Measurements from ENCODE around the gene SH2B2.

Gene SH2B2

GRCh38 chr7:102286237-102287110, at the start of gene SH2B2:
TSS of gene SH2B2 (plus strand) at chr7:102286868. CDS start at chr7:102300551, 13,683 bp downstream.
- DNase-seq (ENCODE audit: low read depth, low spot score), result no peak
- no peak within 1 kb of the TSS for H3K27ac ChIP-seq

GRCh38 chr7:102239206-102239820, 47.4 kb upstream of the SH2B2 start:
- H3K27ac ChIP-seq, result no peak overlapping the region
- DNase-seq (ENCODE audit: low read depth, low spot score), result no peak

DNA sequence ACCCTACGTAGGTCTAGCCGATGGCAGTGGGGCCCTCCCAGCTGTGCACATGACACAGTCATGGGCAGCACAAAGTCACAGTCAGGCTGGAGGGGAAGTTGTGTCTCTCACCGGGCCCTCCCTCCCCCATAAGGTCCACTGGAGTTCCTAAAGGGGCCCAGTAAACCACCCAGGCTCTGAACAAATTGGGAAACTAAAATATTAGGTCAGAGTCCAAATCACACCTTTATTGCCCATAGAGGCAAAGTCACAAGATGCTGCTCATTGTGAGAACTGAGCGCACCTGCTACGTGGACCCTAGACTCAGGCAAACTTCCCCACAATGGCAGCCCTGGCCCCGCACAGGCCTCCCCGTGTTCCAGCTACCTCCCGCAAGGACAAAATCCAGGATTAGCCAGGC, 45.2 kb upstream of the SH2B2 start:
- no peak for DNase-seq (ENCODE audit: low read depth, low spot score)
- no peak overlapping the region for H3K27ac ChIP-seq

DNA sequence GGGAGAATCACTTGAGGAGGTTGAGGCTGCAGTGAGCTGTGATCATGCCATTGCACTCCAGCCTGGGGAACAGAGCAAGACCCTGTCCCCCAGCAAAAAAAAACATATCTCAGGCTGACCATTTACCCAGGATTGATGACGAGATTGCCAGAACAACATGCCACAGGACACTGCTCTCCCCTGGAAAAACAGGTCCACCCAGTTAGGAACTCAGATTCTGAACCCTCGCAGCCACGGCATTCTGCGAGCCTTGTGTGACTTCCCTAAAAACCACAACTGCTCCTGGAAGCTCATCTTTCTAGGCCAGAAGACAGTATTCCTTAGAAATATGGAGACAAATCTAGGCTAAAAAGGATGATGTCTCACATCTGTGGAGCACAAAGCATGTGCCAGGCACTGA, 42.1 kb upstream of the SH2B2 start:
- DNase-seq (ENCODE audit: low read depth, low spot score), result no peak
- no peak overlapping the region for H3K27ac ChIP-seq

GRCh38 chr7:102248081-102248455, 38.6 kb upstream of the SH2B2 start:
- DNase-seq (ENCODE audit: low read depth, low spot score), result no peak
- no peak overlapping the region for H3K27ac ChIP-seq

- DNase-seq (ENCODE audit: low read depth, low spot score), result no peak
- no peak overlapping the region for H3K27ac ChIP-seq
Measured at GRCh38 chr7:102248456-102249395, 37.9 kb upstream of the SH2B2 start.

DNA sequence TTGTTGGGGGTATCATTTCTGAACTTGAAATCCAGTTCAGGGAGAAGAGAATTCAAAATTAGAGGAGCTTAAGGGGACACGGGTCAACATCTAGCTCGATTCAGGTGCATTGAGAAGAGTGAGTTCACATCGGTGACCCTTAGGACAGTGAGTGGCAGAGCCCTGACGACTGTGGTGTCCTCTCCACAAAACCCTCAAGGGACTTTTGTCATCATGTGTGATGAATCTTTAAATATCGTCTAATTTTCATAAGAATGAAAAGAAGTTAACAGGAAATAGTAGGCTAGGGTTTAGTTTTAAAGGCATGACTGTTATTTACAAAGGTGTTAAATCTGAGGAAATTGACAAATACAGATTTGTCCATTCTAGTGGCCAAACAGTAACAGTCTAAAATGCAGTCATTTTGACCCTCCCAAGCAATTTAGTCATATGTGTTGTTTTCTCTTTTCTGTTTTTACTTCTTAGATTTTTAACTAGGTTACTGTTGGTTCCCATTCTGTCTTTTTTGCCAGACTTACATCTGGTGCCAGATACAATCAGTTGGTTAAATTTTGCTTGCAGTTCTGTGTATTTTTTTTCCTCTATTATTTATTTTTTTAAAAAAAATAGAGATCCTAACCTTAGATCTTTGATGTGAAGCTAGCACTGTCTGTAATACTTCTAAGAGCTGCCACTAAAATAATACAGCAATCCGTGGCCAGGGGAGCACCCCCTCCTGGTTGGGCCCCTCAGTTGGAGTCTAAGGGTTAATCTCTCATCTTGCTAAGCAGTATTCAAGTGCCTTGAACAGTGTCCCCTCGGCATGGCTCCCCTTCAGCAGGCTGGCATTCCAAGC, 34.9 kb upstream of the SH2B2 start:
- DNase-seq (ENCODE audit: low read depth, low spot score), result no peak

DNA sequence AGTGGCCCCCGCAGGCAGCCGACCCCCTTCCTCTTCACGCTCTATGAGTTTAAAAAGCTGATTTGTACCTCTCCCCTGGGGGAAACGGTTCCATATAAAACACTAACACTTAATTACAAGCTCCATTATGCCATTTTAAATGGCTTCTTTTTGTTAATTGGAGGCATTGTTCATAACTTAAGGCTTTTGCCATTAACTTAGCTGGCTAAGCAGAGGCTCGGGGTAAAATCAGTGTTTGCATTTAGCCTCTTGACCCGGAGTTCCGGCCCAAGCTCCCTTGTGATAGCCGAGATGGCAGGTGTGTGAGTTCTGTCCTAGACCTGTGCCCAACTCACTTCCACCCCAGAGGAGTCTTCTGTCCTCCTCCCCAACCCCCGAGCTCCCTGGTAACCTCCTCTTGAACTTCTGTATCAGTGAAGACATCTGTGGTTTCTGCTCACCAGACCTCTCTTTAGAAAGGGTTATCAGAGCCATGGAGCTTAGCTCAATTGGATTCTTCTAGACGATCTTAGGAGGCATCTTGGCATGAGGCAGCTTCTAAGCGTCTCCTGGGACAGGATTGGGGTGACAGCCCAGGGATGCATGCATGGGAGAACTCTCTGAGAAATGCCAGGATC, 34.2 kb upstream of the SH2B2 start:
- no peak for DNase-seq (ENCODE audit: low read depth, low spot score)
- H3K27ac ChIP-seq, result no peak overlapping the region

More for the DNA sequence above, 34.9 kb upstream of the SH2B2 start:
- no peak overlapping the region for H3K27ac ChIP-seq

GRCh38 chr7:102253066-102253972, 33.3 kb upstream of the SH2B2 start:
- no peak for DNase-seq (ENCODE audit: low read depth, low spot score)
- H3K27ac ChIP-seq, result no peak overlapping the region

DNA sequence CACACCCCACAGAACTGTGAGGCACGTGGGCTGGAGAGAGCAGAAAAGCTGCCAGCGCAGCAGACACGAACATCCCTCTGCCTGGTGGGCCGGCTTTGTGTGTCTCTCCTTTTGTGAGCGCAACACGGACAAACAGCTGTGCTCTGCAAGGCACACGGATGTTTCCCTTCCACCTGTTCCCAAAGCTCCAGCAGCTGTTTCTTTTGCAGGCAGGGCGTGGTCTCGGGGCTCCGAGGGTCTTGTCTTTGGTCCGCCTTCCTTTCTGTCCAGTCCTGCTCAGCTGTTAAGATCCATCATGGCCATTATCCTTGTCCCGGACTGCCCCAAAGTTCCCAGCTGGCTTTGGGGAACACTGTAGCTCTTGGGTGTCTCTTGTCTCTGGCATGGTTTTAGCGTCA, 32.7 kb upstream of the SH2B2 start:
- no peak for DNase-seq (ENCODE audit: low read depth, low spot score)

DNA sequence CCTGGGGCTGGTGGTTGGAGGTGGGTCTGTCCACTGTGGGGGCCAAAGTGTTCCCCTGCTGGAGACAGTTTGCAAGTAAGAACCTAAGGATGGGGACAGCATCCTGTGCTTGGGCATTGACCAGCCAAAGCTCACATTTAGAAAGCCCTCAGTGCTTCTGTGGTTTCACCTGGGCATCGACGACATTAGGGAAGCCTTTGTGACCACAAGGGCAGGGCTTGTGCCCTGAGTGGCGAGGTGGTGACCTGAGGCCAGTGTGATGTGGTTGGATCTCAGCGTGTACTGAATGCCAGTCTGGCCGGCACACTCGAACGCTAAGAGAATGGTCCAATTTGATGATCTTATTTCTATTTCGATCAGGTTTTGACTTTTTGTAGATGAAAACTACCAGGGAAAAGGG, 32.1 kb upstream of the SH2B2 start:
- no peak overlapping the region for H3K27ac ChIP-seq
- no peak for DNase-seq (ENCODE audit: low read depth, low spot score)

More for the DNA sequence above, 32.7 kb upstream of the SH2B2 start:
- no peak overlapping the region for H3K27ac ChIP-seq

DNA sequence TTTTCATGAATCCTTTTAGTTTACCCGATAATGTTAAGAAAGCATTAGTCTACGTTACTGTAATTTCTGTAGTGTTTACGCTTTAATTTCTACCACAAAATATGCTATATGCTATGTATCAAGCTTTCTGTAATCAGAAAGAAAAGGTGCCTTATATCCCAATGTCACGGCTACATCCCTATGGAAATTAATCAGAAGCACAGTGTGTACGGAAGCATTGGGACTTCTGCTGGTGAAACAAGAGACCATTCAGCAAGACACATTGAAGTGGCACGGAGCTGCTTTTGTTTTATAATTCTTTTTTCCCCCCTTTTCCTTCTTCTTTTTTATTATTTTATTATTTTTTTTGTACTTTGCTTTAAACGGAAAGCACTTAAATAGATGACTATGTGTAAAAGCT, 31.2 kb upstream of the SH2B2 start:
- H3K27ac ChIP-seq, result no peak overlapping the region
- no peak for DNase-seq (ENCODE audit: low read depth, low spot score)

GRCh38 chr7:102255916-102256315, 30.8 kb upstream of the SH2B2 start:
- no peak overlapping the region for H3K27ac ChIP-seq
- DNase-seq (ENCODE audit: low read depth, low spot score), result no peak

DNA sequence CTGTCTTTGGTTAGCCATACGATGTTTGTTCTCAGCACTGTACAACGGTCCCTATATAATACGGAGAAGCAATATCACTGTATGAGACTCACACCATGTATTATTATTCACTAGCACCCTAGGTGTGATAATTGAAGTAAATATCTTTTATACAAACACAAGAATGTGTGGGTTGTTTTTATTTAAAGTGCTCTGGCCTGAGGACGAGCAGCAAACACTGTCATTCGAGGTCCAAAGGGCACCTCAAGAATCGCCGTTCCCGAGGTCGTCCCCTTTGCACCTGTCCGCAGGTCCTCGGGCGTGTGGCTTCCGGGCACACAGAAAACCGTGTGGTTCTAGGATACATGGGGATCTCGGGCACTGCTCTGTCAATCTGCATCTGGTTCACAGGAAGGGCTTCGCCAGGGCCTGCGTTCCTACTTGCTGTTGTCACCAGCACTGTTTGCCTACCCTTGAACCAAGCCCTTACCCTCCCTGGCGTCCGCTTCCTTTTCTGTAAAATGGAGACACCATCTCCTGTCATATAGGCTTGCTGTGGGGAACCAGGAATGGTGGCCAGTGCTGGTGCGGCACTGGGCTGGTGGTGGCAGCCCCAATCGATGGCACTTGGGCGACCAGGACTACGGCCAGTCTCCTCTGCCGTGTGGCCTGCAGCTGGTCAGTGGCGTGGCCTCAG, 28.5 kb upstream of the SH2B2 start:
- no peak overlapping the region for H3K27ac ChIP-seq
- no peak for DNase-seq (ENCODE audit: low read depth, low spot score)

- H3K27ac ChIP-seq, result no peak overlapping the region
- no peak for DNase-seq (ENCODE audit: low read depth, low spot score)
Measured at GRCh38 chr7:102258749-102259107, 27.9 kb upstream of the SH2B2 start.

DNA sequence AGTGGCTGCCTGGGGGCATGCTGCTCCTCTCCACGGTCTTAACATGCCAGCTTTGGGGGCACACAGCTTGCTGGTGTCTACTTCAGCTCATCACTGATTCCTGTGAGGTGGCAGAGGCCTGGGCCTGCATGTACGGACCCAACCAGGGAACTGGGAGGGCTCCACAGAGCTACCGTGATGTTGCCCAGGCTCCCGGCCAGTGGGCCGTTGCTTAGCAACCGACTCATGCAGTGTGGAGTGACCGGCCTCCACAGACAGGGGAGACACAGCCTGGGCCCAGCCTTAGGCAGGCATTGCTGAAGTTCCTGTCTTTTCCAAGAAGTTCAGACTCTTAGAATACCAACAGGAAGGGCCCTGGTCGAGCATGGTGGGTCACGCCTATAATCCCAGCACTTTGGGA, 25.8 kb upstream of the SH2B2 start:
- no peak for DNase-seq (ENCODE audit: low read depth, low spot score)
- H3K27ac ChIP-seq, result no peak overlapping the region

GRCh38 chr7:102261451-102261850, 25.2 kb upstream of the SH2B2 start:
- DNase-seq (ENCODE audit: low read depth, low spot score), result no peak
- no peak overlapping the region for H3K27ac ChIP-seq

- H3K27ac ChIP-seq, result no peak overlapping the region
- DNase-seq (ENCODE audit: low read depth, low spot score), result no peak
Measured at GRCh38 chr7:102262546-102262945, 24.1 kb upstream of the SH2B2 start.
